Mesothelial cell of epicardium (in vitro differentiated cells): ENCODE data around the gene C17orf114.

Experiments
- DNase-seq, 2 experiments: peaks; one replicate each; pipeline ENCODE4 v3.0.0; 2021; ENCODE audit warnings: low spot score in 2 of 2; ENCODE audit not compliant: unreplicated experiment in 2 of 2
- H3K27ac Mint-ChIP-seq: 2 replicates; pipeline ENCODE4 v1.8.0; 2021; ENCODE audit warnings: mixed read lengths
- H3K27me3 Mint-ChIP-seq: 2 replicates; pipeline ENCODE4 v1.8.0; 2021; ENCODE audit warnings: low read depth, mixed read lengths
- H3K36me3 Mint-ChIP-seq: 2 replicates; pipeline ENCODE4 v1.8.0; 2021; ENCODE audit warnings: mixed read lengths
- H3K4me1 Mint-ChIP-seq: 2 replicates; pipeline ENCODE4 v1.8.0; 2021; ENCODE audit warnings: mixed read lengths
- H3K4me3 Mint-ChIP-seq: 2 replicates; pipeline ENCODE4 v1.8.0; 2021; ENCODE audit warnings: mild to moderate bottlenecking, moderate library complexity, mixed read lengths
- H3K9me3 Mint-ChIP-seq: 2 replicates; pipeline ENCODE4 v1.8.0; 2021; ENCODE audit warnings: mixed read lengths
- CTCF ChIP-seq: fragments of 200-600 bp; sonication (generic); IDR thresholded peaks from one replicate; pipeline ENCODE4 v1.5.0; 2021; ENCODE audit warnings: antibody characterized with exemption; ENCODE audit not compliant: unreplicated experiment

Gene C17orf114

GRCh38 chr17:4808378-4808767 is 6.2 kb upstream of the C17orf114 start:
- Mint-ChIP-seq H3K4me1 (peaks cover 19% of the 10 kb centered on the region), H3K9me3 (no peaks in the 10 kb centered on the region), H3K4me3 (peak overlapping the region; percentile 91), H3K27me3 (no peaks in the 10 kb centered on the region), H3K36me3 (peaks cover 19% of the 10 kb centered on the region), H3K27ac (no peak overlapping the region)
- no peak for DNase-seq
- no peak for TF ChIP-seq CTCF

- Mint-ChIP-seq H3K9me3 (no peaks in the 10 kb centered on the region), H3K27me3 (no peaks in the 10 kb centered on the region), H3K4me1 (peaks cover 19% of the 10 kb centered on the region), H3K4me3 (peak overlapping the region; percentile 91), H3K36me3 (peaks cover 19% of the 10 kb centered on the region), H3K27ac (peak overlapping the region; percentile 75)
- no peak for DNase-seq
- no peak for TF ChIP-seq CTCF
Measured at GRCh38 chr17:4807605-4808377, 5.7 kb upstream of the C17orf114 start.

- DNase-seq, result peak; percentile 66 to 76
Measured at GRCh38 chr17:4806777-4807604, 4.9 kb upstream of the C17orf114 start, which contains the start of gene PLD2. Gene PLD2, plus strand, starts transcription at chr17:4807152. Its CDS starts 621 bp downstream, at chr17:4807773.

GRCh38 chr17:4806456-4806776 is 4.3 kb upstream of the C17orf114 start:
- no peaks in the 10 kb centered on the region for H3K9me3 Mint-ChIP-seq
- DNase-seq, result no peak
- H3K36me3 Mint-ChIP-seq, result peaks cover 15% of the 10 kb centered on the region
- H3K27ac Mint-ChIP-seq, result peak overlapping the region; percentile 45
- no peaks in the 10 kb centered on the region for H3K27me3 Mint-ChIP-seq
- peaks cover 19% of the 10 kb centered on the region for H3K4me1 Mint-ChIP-seq
- H3K4me3 Mint-ChIP-seq, result peak overlapping the region; percentile 68
- no peak for TF ChIP-seq CTCF

More at GRCh38 chr17:4806777-4807604, 4.9 kb upstream of the C17orf114 start, which contains the start of gene PLD2:
- Mint-ChIP-seq H3K4me3 (peak within 1 kb of the TSS; percentile 91), H3K27ac (peak within 1 kb of the TSS; percentile 75), H3K36me3 (peaks cover 17% of the 10 kb centered on the region), H3K4me1 (peaks cover 19% of the 10 kb centered on the region), H3K27me3 (no peaks in the 10 kb centered on the region), H3K9me3 (no peaks in the 10 kb centered on the region)
- TF ChIP-seq CTCF, result no peak

GRCh38 chr17:4800462-4801196 is 1.5 kb downstream of the C17orf114 start:
- Mint-ChIP-seq H3K27ac (no peak overlapping the region), H3K36me3 (peaks cover 17% of the 10 kb centered on the region), H3K9me3 (no peaks in the 10 kb centered on the region), H3K4me1 (peaks cover 7% of the 10 kb centered on the region), H3K27me3 (no peaks in the 10 kb centered on the region), H3K4me3 (no peak overlapping the region)
- no peak for TF ChIP-seq CTCF
- no peak for DNase-seq
